H1 (cell line): ENCODE data around the gene ATG7. TPM values are rescaled to one million over a fixed set of nuclear protein-coding genes. Genes with fewer than 3 reads are reported as not detected.

Experiments used
- CTCF ChIA-PET: fragments of 300-600 bp; sonication (Branson Sonifier 250); formaldehyde crosslinking; loops from one replicate; lab custom pipeline; 2021; ENCODE audit not compliant: partially characterized antibody; lab: Charles Lee
- POLR2A ChIA-PET: fragments of 300-600 bp; sonication (Branson Sonifier 250); formaldehyde crosslinking; loops from one replicate; lab custom pipeline; 2021; ENCODE audit warnings: inconsistent platforms; ENCODE audit not compliant: partially characterized antibody; lab: Charles Lee
- DNase-seq, 2 experiments: peaks; one replicate each; pipeline versions ENCODE4 v3.0.0 to v3.0.0-alpha.2; 2010 to 2022; ENCODE audit warnings: low spot score in 2 of 2, low read depth in 1 of 2, mixed read lengths in 1 of 2
- FAIRE-seq: peaks from 2 replicates; lab custom pipeline; 2011; peaks lifted over from hg19 to GRCh38; lab: Jason Lieb, UNC
- H2AFZ ChIP-seq: 2 replicates; pipeline ENCODE4 v1.8.1; 2012; ENCODE audit warnings: low read length, inconsistent platforms
- H2AK5ac ChIP-seq: 2 replicates; pipeline ENCODE4 v1.6.1; 2013; ENCODE audit warnings: low read depth, low read length
- H2BK120ac ChIP-seq: replicated peaks from 2 replicates; pipeline ENCODE3; 2013; ENCODE audit warnings: low read depth, low read length, inconsistent platforms
- H2BK12ac ChIP-seq: 2 replicates; pipeline ENCODE4 v1.6.1; 2013; ENCODE audit warnings: low read depth, low read length
- H2BK15ac ChIP-seq: 2 replicates; pipeline ENCODE4 v1.6.1; 2013; ENCODE audit warnings: low read length
- H2BK20ac ChIP-seq: 2 replicates; pipeline ENCODE4 v1.6.1; 2013; ENCODE audit warnings: low read length
- H2BK5ac ChIP-seq: 2 replicates; pipeline ENCODE4 v1.6.1; 2013; ENCODE audit warnings: low read depth, low read length
- H3K14ac ChIP-seq: 2 replicates; pipeline ENCODE4 v1.6.1; 2013; ENCODE audit warnings: inconsistent platforms; ENCODE audit not compliant: insufficient read length
- H3K18ac ChIP-seq: 2 replicates; pipeline ENCODE4 v1.6.1; 2013; ENCODE audit warnings: low read length; ENCODE audit errors: extremely low read depth
- H3K23ac ChIP-seq: 2 replicates; pipeline ENCODE4 v1.6.1; 2013; ENCODE audit warnings: inconsistent platforms; ENCODE audit not compliant: insufficient read length
- H3K23me2 ChIP-seq: 2 replicates; pipeline ENCODE4 v1.6.1; 2013; ENCODE audit warnings: low read depth, low read length
- H3K27ac ChIP-seq: 2 replicates; pipeline ENCODE4 v1.6.1; 2011; ENCODE audit warnings: low read depth, low read length, inconsistent platforms
- H3K27me3 ChIP-seq, 4 experiments: replicated peaks in 1 of 4; 1 replicate in 1 of 4; 2 replicates in 3 of 4; pipeline versions ENCODE4 v1.6.1 to v1.8.1; 2011 to 2013; ENCODE audit warnings: low read length in 3 of 4, mild to moderate bottlenecking in 3 of 4, inconsistent platforms in 2 of 4, mixed read lengths in 2 of 4, moderate library complexity in 1 of 4; ENCODE audit not compliant: control insufficient read depth in 3 of 4, insufficient read depth in 3 of 4; ENCODE audit errors: extremely low read depth in 1 of 4
- H3K36me3 ChIP-seq, 4 experiments: 2 replicates each; pipeline versions ENCODE4 v1.6.1 to v1.8.1; 2011 to 2013; ENCODE audit warnings: mild to moderate bottlenecking in 4 of 4, low read length in 3 of 4, moderate library complexity in 2 of 4, control low read depth in 1 of 4, inconsistent platforms in 1 of 4; ENCODE audit not compliant: insufficient read depth in 4 of 4, control insufficient read depth in 2 of 4
- H3K4ac ChIP-seq: replicated peaks from 2 replicates; pipeline ENCODE3; 2013; ENCODE audit warnings: low read length, low read depth, mixed read lengths, inconsistent platforms; ENCODE audit not compliant: insufficient read length
- H3K4me1 ChIP-seq, 4 experiments: replicated peaks in 1 of 4; 1 replicate in 1 of 4; 2 replicates in 3 of 4; pipeline versions ENCODE4 v1.6.1 to v1.8.1; 2011 to 2013; ENCODE audit warnings: low read length in 3 of 4, inconsistent platforms in 2 of 4, mixed read lengths in 1 of 4; ENCODE audit not compliant: insufficient read depth in 4 of 4, control insufficient read depth in 3 of 4
- H3K4me2 ChIP-seq, 2 experiments: 2 replicates each; pipeline versions ENCODE4 v1.6.1 to v1.8.1; 2011 to 2013; ENCODE audit warnings: low read depth in 2 of 2, low read length in 2 of 2, control low read depth in 1 of 2, inconsistent platforms in 1 of 2, mild to moderate bottlenecking in 1 of 2; ENCODE audit not compliant: insufficient read depth in 1 of 2
- H3K4me3 ChIP-seq, 4 experiments: fragments of 200-600, 300-600 bp in 1 of 4; sonication (generic), shearing (Covaris generic), sonication (Bioruptor Twin) in 1 of 4; 2 replicates each; pipeline versions ENCODE4 v1.5.1 to v1.8.1; 2011 to 2016; ENCODE audit warnings: low read length in 4 of 4, low read depth in 3 of 4, control low read depth in 2 of 4, inconsistent platforms in 2 of 4, mild to moderate bottlenecking in 2 of 4, mixed read lengths in 1 of 4, moderate library complexity in 1 of 4; ENCODE audit not compliant: insufficient read depth in 2 of 4; ENCODE audit errors: extremely low read depth in 1 of 4
- H3K56ac ChIP-seq: replicated peaks from 2 replicates; pipeline ENCODE3; 2013; ENCODE audit warnings: low read depth, mild to moderate bottlenecking, mixed read lengths, low read length, inconsistent platforms; ENCODE audit not compliant: insufficient read length
- H3K79me1 ChIP-seq: 2 replicates; pipeline ENCODE4 v1.6.1; 2013; ENCODE audit warnings: low read depth, low read length, control low read depth
- H3K79me2 ChIP-seq, 2 experiments: 2 replicates each; pipeline versions ENCODE4 v1.6.1 to v1.8.1; 2012 to 2013; ENCODE audit warnings: low read length in 2 of 2, mild to moderate bottlenecking in 2 of 2, inconsistent platforms in 1 of 2; ENCODE audit not compliant: insufficient read depth in 2 of 2, control insufficient read depth in 1 of 2
- H3K9ac ChIP-seq, 4 experiments: replicated peaks in 1 of 4; 1 replicate in 1 of 4; 2 replicates in 3 of 4; pipeline versions ENCODE4 v1.6.1 to v1.8.1; 2011 to 2013; ENCODE audit warnings: low read depth in 3 of 4, low read length in 3 of 4, control low read depth in 2 of 4, mild to moderate bottlenecking in 2 of 4, moderate library complexity in 2 of 4, inconsistent platforms in 1 of 4; ENCODE audit errors: extremely low read depth in 1 of 4
- H3K9me3 ChIP-seq, 2 experiments: 2 replicates each; pipeline versions ENCODE4 v1.6.1 to v1.8.1; 2012 to 2013; ENCODE audit warnings: mild to moderate bottlenecking in 2 of 2, moderate library complexity in 2 of 2, control low read depth in 1 of 2, inconsistent platforms in 1 of 2, low read depth in 1 of 2, low read length in 1 of 2, mixed read lengths in 1 of 2; ENCODE audit not compliant: insufficient read depth in 2 of 2
- H4K20me1 ChIP-seq, 2 experiments: replicated peaks in 1 of 2; 2 replicates each; pipeline versions ENCODE3 to v1.8.1; 2011 to 2013; ENCODE audit warnings: inconsistent platforms in 2 of 2, low read length in 2 of 2, mild to moderate bottlenecking in 1 of 2; ENCODE audit not compliant: insufficient read depth in 2 of 2, control insufficient read depth in 1 of 2
- H4K5ac ChIP-seq: 2 replicates; pipeline ENCODE4 v1.6.1; 2013; ENCODE audit warnings: low read length, low read depth, mixed read lengths, inconsistent platforms; ENCODE audit not compliant: insufficient read length
- H4K8ac ChIP-seq: 2 replicates; pipeline ENCODE4 v1.8.0; 2013; ENCODE audit warnings: mild to moderate bottlenecking, moderate library complexity, low read length, inconsistent platforms; ENCODE audit not compliant: insufficient read depth; ENCODE audit errors: extremely low read depth
- H4K91ac ChIP-seq: replicated peaks from 2 replicates; pipeline ENCODE3; 2013; ENCODE audit warnings: low read length, mixed read lengths, inconsistent platforms; ENCODE audit not compliant: insufficient read length
- CEBPB ChIP-seq: IDR thresholded peaks from 2 replicates; pipeline ENCODE4 v1.6.1; 2012; ENCODE audit warnings: low read depth, low read length
- KDM5A ChIP-seq: fragments of 200-600 bp; IDR thresholded peaks from 2 replicates; pipeline ENCODE4 v1.7.1; 2012; ENCODE audit warnings: mild to moderate bottlenecking, low read length, inconsistent platforms, mixed read lengths
- ZNF274 ChIP-seq: IDR thresholded peaks from 2 replicates; pipeline ENCODE4 v1.7.0; 2012; ENCODE audit warnings: low read length, borderline replicate concordance; ENCODE audit errors: extremely low read depth
- WGBS, 2 experiments: shearing (Covaris generic) in 1 of 2; methylation state at CpG; one replicate each; pipeline versions ENCODE4 v1.1.6 to v1.1.7; 2013 to 2015; ENCODE audit warnings: low lambda C conversion rate in 2 of 2, mixed read lengths in 2 of 2, inconsistent platforms in 1 of 2, low coverage in 1 of 2, missing lambda C conversion rate in 1 of 2; ENCODE audit not compliant: insufficient replicate concordance in 2 of 2, insufficient coverage in 1 of 2, insufficient read length in 1 of 2; ENCODE audit errors: extremely low coverage in 1 of 2, missing lambda C conversion rate in 1 of 2; 5-methylcytosine and 5-hydroxymethylcytosine counted together
- polyA plus RNA-seq, 7 experiments: library from polyadenylated mRNA; depleted of rRNA in 3 of 7; stranded (reverse) in 5 of 7; unstranded in 2 of 7; fragments of >200 nt in 5 of 7; fragments of 200-250 nt in 2 of 7; gene quantifications; 1 replicate in 5 of 7; 2 replicates in 1 of 7; 4 replicates in 1 of 7; pipeline versions ENCODE4 v1.2.1 to v1.2.3, GENCODE V29; 2011 to 2013; ENCODE audit warnings: missing spikeins in 2 of 7, mixed read lengths in 2 of 7
- total RNA-seq: library from RNA; stranded (reverse); fragmentation: NEBNext Ultra II Directional; extraction: Animal tissue kit (Norgen Biotek cat#: 25700); gene quantifications from 2 replicates; pipeline ENCODE4 v1.2.1, GENCODE V29; 2021

ATG7 gene
- total and polyA plus RNA-seq, 2 of the 8 experiments (the other 6 are each of a cell fraction or from before 2014, with no cell fraction given), result 15.0 to 19.1 TPM

DNA sequence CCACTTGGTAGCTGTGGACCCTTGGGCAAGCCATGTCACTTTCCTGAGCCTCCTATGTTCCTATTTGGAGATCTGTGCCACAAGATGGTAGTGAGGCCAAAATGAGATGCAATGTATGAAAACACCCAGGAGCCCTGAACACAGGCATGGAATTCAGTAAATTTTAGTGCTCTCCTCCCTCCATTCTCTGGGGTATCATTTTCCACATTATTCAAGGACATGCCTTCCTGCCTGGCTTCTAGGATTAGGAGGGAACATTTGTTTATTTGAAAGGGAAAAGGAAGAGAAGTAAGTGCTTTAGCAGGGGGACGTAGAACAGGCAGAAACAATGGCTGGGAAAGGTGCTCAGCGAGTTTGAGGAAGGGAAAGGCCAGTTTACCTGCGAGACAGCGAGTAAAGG is 98.8 kb downstream of the ATG7 start:
- Histone ChIP-seq H3K56ac (no peak overlapping the region), H3K14ac (no peak overlapping the region), H3K27ac (no peak overlapping the region), H4K8ac (no peak overlapping the region), H2BK15ac (no peak overlapping the region), H3K23ac (no peak overlapping the region), H3K9me3 (no peaks in the 10 kb centered on the region), H3K23me2 (no peaks in the 10 kb centered on the region; the same call in 1 of the 2 replicates), H4K91ac (no peak overlapping the region), H3K36me3 (no peaks in the 10 kb centered on the region), H2BK20ac (no peak overlapping the region), H3K79me2 (no peaks in the 10 kb centered on the region), H2AFZ (no peak overlapping the region), H3K18ac (no peak overlapping the region), H3K4ac (no peak overlapping the region), H4K5ac (no peak overlapping the region), H3K27me3 (no peaks in the 10 kb centered on the region), H3K79me1 (no peaks in the 10 kb centered on the region), H2BK120ac (no peak overlapping the region), H4K20me1 (no peaks in the 10 kb centered on the region), H3K4me1 (peaks cover 0 to 3% (median 0%) of the 10 kb centered on the region in 4 experiments; a peak in 2 of 7 replicates), H3K4me2 (no peak overlapping the region), H3K9ac (no peak overlapping the region), H3K4me3 (no peak overlapping the region), H2BK12ac (no peak overlapping the region), H2BK5ac (no peak overlapping the region), H2AK5ac (no peak overlapping the region)
- POLR2A ChIA-PET, result interaction anchor here (1.0 kb wide), 1 partner anchor 33 kb away, joined by 3 read pairs; no protein-coding TSS in a partner anchor
- CTCF ChIA-PET, result interaction anchor here (0.7 to 1.3 kb wide), 4 partner anchors 8 to 169 kb away, joined by 3 to 5 read pairs (median 3); no protein-coding TSS in a partner anchor
- TF ChIP-seq KDM5A (no peak), CEBPB (no peak), ZNF274 (no peak)
- no peak for DNase-seq
- no peak for FAIRE-seq
- 81% methylated on average over 4 of the region's 4 CpGs; no CpG with 5 or more reads in 1 of the 2 experiments for WGBS, 2 experiments
